ENCODE measurements around the gene CD160.
"Not testable (repeated sequence)": the region's sequence is repeated elsewhere in the genome, so short reads cannot be mapped to it uniquely, and the experiment has no call there.

CD160 gene

DNA sequence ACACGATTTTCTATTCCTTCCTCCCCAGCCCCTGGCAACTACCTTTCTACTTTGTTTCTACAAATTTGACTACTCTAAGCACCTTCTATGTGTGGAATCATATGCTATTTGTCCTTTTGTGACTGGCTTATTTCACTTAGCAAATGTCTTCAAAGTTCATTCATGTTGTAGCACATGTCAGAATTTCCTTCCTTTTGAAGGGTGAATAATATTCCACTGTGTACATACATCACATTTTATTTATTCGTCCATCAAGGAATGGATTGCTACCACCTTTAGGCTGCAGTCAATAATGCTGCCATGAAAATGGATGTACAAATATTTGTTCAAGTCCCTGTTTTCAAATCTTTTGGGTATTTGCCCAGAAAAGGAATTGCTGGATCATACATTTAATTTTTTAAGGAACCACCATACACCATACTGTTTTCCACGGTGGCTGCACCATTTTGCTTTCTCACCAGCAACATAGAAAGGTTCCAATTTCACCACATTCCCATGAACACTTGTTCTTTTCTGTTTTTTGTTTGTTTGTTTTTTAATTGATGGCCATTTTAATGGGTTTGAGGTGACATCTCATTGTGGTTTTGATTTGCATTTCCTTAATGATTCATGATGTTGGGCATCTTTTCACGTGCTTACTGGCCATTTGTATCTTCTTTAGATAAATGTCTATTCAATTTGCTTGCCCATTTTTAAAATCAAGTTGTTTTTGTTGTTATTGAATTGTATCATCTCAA is 8.8 kb upstream of the CD160 start:
- DNase-seq, result no peak

DNA sequence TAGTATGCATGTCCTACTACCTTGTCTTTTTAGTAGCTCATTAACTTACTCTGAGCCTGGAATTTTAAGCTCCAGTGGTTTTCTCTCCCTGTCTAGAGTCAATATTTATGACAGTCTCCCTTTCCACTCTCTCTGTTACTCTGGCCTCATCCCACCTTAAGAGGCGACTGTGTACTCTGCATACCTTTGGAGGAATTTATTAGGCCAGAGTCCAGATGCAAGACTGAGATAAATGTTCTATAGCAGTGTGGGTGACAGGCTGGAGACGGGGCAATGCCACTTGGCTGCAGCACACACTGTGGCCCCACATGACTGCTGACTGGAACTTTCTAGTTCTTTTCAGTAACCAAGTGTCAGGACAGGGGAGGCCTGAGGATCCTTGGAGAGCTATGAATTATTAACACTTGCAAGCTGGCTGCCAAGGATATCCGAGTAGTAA is 8.1 kb upstream of the CD160 start:
- no peak for DNase-seq

DNA sequence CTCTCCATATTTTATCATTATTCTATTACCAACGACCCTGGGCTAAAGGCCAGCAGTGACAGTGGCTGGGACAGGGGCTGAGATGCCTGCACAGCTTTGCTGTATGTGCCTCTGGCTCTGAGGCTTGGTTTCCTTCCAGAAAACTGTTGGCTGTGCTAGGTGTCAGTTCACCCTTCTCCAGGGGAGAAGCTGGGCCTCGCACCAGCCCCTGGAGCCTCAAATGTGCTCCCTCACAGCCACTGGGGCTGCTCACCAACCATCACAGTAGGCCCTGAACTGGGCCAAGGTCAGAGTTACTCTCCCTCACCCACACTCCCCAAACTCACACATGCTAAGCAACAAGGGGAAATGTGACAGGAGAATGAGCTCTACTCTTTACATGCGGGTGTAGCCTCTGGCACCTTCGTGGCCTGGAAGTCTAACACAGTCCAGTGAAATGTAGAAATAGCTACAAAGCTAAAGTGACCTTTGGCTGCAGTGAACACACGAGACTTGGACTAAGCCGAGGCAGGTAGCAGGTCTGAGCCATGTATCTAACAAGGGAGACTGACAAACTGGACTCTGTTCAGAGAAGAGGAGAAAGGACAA is 4.7 kb upstream of the CD160 start:
- no peak for DNase-seq

DNA sequence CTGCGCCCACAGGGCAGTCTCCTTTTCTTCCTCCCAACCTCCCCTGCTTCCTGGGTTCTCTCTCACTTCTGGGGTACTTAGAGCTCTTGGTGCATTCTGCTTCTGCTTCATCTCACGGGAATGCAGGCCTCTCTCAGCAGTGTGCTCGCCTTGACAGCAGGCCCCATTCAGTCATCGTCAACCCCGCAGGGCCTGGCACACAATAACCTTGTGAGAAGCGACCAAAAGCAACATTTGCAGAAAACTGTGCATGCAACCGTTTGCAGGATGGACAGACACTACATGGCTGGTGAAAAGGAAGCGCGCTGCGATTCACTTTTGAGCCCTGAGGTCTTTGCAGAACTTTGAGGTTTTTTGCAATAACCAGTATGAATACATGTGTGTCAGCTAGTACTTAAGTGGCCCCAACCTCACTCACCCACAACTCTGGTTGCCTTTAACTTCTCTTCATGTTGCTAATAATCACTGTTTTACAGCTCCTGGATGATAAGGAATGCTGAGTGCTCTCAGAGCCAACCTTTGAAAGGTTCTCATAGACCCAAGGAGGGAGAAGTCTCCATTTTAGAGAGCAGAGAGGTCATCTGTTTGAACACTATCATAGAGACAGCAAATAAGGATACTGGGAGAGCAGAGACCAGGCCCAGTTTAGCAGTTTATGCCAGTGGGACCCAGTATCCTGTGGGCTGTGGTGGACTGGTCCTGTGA is 2.5 kb upstream of the CD160 start:
- DNase-seq, result no peak

DNA sequence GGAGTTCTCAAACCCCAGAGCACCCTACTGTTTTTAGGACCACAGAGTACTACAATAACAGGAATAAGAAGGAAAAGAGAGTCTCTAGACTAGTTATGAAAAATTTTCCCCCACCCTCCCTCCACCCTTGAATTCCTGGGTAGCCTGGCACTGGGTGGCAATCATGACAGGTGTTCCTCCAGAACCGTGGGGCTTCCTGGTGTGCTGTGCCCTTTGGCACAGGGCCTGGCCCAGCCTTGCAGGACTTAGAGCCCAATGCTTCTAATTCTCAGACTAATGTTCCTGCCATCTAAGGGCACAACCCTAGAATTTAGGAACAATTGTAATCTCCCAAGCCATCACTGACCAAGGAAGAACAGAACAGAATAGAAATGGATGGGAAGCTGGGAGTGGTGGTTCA is 1.5 kb upstream of the CD160 start:
- DNase-seq, result no peak

DNA sequence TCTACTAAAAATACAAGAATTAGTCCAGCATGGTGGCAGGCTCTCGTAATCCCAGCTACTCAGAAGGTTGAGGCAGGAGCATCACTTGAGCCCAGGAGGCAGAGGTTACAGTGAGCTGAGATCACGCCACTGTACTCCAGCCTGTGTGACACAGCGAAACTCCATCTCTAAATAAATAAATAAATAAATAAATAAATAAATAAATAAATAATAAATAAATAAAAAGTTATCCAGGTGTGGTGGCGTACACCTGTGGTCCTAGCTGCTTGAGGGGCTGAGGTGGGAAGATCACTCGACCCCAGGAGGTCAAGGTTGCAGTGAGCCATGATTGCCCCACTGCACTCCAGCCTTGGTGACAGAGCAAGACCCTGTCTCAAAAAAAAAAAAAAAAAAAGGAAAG is 834 bp upstream of the CD160 start:
- not testable (repeated sequence) for DNase-seq

DNA sequence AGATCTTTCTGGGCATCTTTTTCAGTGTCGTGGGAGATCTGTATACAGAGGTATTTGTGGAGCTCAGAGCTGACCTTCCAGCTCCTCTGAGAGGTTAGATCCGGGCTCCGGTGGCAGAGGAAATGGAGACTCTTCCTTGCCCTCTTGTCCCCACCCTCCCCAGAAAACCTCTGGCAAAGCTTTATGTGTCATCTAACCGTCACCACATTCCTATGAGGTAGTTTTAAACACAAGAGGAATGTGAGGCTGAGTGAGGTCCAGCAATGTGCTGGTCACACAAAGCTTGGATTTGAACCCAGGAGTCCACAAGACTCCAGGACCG is 1.2 kb downstream of the CD160 start:
- DNase-seq, result no peak

DNA sequence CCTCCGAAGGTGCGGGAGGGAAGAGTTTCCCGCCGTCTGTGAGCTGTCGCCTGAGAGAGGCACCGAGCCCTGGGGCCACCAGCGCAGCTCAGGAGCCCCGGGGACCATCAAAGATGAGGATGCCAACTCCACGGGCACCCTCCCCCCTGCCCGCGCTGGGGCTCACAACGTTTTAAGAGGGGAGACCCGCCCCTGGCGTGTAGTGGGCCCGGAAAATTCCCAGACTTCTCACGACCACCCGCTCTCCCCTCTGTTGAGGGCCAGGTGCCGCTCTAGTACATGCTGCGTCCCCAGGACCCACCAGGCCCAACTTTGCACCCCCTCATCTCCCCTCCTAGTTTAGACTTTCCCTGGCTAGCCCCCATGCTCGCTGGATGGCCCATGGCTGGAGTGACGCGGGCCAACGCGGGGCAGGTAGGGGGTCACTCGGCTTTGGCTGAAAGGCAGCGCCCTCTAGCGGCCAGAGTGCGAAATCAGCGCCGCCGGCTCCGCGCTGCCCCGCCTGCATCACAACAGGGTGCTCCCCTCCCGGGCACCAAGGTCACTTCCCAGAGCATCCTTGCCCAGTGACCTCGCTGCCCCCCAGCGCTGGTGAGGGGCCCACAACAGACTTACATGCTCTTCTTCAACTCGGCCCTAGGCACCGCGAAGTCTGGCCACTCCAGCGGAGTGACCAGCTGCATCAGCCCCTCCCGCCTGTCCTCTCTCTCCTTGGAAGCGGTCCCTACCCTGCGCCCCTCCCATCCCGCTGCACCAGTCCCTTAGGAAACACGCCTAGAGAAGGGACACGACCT is 1.8 kb downstream of the CD160 start:
- peak in 1 of 2 experiments; percentile 76 for DNase-seq

DNA sequence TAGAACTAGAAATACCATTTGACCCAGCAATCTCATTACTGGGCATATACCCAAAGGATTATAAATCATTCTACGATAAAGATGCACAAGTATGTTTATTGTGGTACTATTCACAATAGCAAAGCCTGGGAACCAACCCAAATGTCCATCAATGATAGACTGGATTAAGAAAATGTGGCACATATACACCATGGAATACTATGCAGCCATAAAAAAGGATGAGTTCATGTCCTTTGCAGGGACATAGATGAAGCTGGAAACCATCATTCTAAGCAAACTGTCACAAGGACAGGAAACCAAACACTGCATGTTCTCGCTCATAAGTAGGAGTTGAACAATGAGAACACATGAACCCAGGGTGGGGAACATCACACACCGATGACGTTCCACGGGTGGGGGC is 6.9 kb downstream of the CD160 start:
- DNase-seq, result not testable (repeated sequence)

DNA sequence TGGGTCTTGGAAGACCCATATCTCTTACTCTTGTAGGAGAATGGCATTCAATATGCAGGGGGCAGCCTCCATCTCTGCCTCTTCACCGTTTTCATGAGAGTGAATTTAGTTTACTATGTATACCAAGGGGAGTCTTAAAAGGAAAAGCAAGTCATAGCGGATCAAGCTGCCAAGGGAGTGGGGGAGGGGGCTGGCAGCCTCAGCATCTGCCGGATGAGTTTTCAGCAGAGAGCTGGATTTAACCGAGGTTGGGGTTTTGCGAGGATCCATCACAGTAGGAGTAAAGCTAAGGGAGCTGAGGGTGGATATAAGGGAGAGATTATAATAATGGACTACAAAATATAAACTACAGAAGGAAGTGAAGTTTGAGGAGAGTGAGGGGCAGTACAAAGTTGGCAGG is 9.9 kb downstream of the CD160 start:
- no peak for DNase-seq

DNA sequence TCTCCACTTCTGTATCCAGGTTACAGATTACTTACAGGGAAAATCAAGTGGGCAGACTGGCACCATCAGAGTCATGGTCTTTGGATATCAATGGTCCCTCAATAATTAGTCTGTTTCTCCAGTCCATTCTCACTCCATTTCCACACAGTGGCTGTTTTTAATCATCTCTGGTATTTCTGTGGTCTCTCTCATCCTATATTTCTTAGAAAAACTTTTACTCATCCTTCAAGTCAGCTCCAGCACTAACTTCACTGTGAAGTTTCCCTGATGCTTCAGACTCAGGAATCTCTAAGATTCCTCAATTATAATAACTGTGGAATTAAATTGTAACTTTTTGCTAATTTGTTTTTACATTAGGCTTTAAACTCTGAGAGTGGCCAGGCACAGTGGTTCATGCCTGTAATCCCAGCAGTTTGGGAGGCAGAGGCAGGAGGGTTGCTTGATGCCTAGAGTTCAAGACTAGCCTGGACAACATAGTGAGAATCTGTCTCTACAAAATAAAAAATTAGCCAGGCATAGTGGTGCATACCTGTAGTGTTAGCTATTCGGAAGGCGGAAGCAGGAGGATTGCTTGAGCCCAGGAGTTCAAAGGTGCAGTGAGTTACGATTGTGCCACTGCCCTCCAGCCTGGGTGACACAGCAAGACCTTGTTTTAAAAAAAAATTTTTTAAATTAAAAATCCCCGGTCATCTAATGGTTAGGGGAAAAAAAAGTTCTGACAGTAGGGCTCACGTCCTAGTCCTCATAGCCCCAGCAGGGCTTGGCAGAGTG is 10.6 kb downstream of the CD160 start:
- no peak for DNase-seq

DNA sequence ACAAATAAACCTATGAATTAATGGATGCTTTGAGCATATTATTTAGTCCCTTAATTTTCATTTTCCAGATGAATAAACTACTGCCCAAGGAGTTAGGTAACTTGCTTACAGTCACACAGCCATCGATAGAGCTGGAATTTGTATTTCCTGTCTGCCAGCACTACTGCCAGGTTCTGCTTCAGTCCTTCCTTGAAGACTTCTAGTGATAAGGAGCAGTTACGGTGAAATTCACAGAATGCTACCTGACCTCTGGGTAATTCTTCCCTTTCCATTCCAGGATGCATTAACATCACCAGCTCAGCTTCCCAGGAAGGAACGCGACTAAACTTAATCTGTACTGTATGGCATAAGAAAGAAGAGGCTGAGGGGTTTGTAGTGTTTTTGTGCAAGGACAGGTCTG is 11.2 kb downstream of the CD160 start:
- no peak for DNase-seq

DNA sequence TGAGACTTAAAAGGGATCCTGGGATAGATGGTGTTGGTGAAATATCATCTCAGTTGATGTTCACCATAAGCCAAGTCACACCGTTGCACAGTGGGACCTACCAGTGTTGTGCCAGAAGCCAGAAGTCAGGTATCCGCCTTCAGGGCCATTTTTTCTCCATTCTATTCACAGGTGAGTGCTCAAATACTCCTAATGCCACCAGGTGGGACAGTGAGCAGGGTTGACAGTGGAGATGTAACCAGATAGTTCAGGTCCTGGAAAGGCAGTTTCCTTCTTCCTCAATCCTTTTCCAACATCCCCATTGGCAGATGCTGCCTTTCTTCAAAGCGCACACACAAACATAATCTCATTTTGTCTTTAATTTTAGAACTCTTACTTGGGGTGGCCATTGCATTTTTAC is 11.6 kb downstream of the CD160 start:
- no peak for DNase-seq

DNA sequence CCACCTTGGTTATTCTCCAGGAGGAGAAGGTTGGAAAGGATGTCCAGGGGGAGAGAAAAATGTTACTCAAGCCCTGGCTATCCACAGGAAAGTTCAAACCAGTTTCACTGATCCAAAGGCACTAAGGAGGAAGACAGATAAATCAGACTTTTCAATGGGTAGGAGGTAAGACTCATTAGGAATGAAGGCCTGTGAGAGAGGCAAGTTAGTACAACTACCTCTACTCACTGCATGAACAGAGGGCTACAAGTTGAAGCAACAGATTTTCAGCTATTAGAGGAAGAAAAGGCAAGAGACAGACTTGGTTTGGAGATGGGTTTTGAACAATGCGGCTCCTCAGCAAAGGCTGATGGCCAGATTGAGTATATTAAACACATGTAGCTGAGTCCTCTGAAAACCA is 16.9 kb downstream of the CD160 start:
- DNase-seq, result no peak

DNA sequence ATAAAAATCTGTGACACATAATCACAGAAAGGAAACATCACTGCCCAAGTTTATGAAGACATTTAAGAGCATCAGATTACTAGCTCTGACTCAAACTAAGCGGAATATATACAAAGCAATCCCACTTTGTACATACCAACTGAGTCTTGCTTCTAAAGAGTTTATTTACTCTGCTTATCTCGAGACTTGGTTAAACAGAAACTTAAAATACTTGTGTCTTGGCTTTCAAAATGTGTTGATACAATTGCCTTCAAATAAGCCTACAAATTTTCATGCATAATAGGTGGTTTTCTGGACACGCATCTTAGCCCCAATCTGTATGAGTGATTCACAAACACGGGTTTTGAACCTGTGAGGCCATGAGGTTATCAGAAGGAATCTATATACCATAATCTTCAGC is 21.0 kb downstream of the CD160 start:
- no peak for DNase-seq

DNA sequence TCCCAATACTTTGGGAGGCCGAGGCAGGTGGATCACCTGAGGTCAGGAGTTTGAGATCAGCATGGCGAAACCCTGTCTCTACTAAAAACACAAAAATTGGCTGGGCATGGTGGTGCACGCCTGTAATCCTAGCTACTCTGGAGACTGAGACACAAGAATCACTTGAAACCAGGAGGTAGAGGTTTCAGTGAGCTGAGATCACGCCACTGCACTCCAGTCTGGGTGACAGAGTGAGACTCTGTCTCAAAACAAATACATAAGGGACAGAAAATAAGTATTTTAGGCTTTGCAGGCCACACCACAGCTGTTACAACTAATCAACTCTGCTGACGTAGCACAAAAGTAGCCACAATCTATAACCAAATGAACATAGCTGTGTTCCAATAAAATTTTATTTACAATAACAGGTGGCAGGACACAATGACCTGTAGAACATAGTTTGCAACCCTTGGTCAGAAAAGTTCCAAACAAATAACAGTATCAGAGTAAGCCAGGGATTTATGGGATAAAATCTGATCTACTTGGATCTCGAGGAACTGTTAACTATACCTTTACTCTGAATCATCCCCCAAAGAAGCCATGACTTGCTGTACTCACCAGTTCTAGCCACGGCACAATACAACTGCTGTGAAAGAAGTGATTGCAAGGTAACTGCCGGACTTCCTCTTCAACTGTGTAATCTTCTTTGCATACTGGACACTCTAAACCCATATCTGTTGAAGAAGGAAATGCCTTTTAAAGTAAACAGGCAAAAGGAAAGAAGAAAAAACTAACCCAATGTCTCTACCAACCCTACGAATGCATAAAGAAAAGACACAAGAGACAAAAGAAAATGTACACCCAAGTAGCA is 28.3 kb downstream of the CD160 start:
- DNase-seq, result no peak

DNA sequence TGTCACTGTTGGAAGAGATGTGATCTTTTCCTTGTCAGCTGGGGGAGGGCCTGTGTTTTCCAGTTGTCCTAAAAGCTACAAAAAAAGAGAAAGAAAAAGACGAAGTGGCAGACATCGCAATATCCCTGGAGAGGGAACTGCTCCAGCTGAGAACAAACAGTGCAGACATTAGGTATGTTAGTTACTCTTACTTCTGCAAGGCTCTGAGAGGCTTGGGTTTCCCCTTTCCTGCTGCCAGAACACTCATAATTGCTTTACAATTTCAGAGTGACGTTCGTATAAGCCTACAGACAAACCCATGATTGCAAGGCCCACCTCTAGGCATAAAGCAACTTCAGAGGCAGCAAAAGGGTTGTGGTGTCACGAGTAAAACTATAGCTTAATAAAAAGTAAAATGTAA is 31.1 kb downstream of the CD160 start:
- DNase-seq, result no peak

DNA sequence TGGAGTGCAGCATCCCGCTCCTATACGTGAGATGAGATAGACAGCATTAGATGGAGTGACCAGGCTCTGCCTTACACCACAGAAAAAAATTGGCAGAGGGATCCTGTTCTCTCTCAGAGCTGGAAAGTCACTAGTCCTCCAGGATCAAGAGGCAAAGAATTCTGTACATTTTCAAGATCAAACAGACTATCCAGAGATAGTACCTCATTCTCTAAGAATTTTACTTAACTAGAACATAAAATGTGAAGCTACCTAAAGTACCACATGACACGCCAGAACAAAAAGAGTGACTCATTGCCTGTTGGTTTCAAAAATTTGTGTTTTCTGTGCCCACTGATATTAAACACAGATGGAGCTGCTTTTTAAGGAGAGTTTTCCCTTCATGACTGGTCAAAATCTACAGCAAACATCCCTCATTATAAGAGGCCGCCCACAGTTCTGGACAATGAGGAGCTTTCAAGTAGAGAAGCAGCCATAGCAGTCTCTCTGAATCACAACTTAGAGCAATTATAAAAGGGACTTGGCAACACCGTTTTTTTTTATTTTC is 32.3 kb downstream of the CD160 start:
- DNase-seq, result no peak

DNA sequence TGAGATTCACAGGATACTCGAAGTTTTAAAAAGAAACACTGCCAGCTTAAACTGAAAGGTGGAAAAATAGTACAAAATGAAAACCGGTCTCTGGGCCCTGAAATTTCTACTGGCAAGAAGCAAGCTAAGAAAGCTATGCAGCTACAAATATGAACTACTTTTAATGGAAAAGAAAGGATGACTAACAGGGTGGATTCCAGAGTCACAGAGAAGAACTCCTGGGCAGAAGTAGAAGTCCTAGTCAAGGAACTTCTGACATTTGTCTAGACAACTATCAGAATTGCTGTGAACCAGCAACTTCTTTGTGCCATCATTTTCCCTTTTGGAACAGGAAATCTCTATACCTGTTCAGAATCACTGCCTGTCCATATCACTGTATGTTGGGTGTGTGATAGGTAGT is 38.1 kb downstream of the CD160 start:
- DNase-seq, result no peak

DNA sequence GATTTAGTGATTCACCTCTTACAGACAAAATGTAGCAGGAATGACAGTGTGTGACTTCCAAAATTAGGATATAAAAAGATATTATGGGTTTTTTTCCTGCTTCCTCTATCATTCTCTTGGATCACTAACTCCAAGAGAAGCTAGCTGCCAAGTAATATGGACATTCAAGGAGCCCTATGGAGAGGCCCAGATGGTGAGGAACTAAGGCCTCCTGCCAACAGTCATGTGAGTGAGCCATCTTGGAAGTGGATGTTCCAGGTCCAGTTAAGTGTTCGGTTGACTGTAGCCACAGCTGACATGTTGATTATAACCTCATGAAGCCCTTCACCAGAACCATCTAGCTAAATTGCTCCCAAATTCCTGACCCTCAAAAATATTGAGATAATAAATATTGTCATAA is 38.8 kb downstream of the CD160 start:
- DNase-seq, result no peak

DNA sequence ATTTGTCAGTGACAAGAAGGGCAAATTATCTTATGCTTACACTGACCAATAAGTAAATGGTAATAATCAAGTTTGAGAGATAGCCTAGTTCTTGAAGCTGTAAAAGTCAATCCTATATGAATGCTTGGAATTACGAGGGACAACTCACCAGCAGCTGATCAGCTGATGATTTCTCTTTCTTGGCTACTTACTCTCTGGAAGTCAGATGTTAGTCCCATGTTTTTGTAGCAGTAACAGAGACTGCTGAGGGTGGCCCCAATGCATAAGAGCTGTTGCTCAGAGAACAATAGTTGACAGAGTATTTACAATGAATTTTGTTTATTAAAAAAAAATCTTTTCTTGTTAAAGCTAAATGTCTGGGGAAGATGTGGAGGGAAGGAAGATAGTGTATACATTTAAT is 39.3 kb downstream of the CD160 start:
- no peak for DNase-seq

DNA sequence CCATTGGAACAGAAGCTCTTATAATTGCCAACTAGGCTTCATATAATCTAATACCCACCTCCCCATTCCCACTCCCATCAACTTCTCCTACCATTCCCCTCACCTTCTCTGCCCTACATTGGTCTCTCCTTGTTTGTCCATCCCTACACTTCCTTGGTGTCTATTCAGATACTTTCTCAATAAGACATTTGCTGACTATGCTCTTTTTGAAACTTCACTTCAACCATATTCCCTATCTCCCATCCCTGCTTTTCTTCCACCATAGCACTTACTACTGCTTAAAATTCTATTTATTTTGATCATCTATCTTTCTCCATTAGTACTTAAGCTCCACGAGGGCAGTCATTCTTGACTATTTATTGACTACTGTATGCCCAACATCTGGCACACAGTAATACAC is 40.4 kb downstream of the CD160 start:
- DNase-seq, result no peak
